ENCODE data around the gene BTN3A1. TPM values are rescaled to one million over a fixed set of nuclear protein-coding genes. Genes with fewer than 3 reads are reported as not detected.

Gene BTN3A1
- total RNA-seq, 3 donors from 2014 or later (not counting 1 experiment from before 2014, with no cell fraction given): 285 to 373 (median 348) TPM

Other genes with a start within 250 kb of the BTN3A1 start
- gene BTN3A2, start 37.1 kb upstream of the BTN3A1 start, total RNA-seq: 100 to 1,000 TPM; 174 to 260 (median 211) TPM
- gene BTN2A2, start 19.2 kb upstream of the BTN3A1 start, total RNA-seq: 100 to 1,000 TPM in 1 of 3 donors, 10 to 100 TPM in 2; 72.2 to 104 (median 76.1) TPM
- gene BTN3A3, start 38.2 kb downstream of the BTN3A1 start, total RNA-seq: 100 to 1,000 TPM in 2 of 3 donors, 10 to 100 TPM in 1; 88.1 to 154 (median 142) TPM
- gene BTN2A1, start 55.7 kb downstream of the BTN3A1 start, total RNA-seq: 10 to 100 TPM; 33.8 to 51.2 (median 43.3) TPM
- not detected for gene BTN1A1, start 98.0 kb downstream of the BTN3A1 start, total RNA-seq
- 10 to 100 TPM; 55.7 to 80.6 (median 70.3) TPM for gene HMGN4, start 136.1 kb downstream of the BTN3A1 start, total RNA-seq
- gene ABT1, start 194.7 kb downstream of the BTN3A1 start, total RNA-seq: 10 to 100 TPM; 23.9 to 30.7 (median 29.9) TPM